ENCODE data around the gene FAM177B. TPM values are rescaled to one million over a fixed set of nuclear protein-coding genes. Genes with fewer than 3 reads are reported as not detected.

FAM177B gene
- not detected in 2 replicates for total RNA-seq
- 0.06 TPM in 1 of 2 replicates, not detected in the other for polyA plus RNA-seq
- not detected in 2 replicates for polyA plus RNA-seq (2012)
- not detected in 2 replicates for polyA minus RNA-seq (ENCODE audit: low replicate concordance)

- Histone ChIP-seq H3K4me1 (ENCODE audit: control insufficient read depth, extremely low read depth, insufficient read depth, low read length) (no peaks in the 10 kb centered on the region), H3K4me3 (replicated peaks in 1 of 4; ENCODE audit: control extremely low read depth in 1 of 4, insufficient read depth in 1 of 4, low read depth in 3 of 4, low read length in 4 of 4) (no peak within 1 kb of the TSS), H3K27ac (ENCODE audit: insufficient read depth, low read length) (no peak within 1 kb of the TSS), H2AFZ (ENCODE audit: low read length) (no peak within 1 kb of the TSS), H3K27me3 (ENCODE audit: control insufficient read depth, insufficient read depth, low read length) (no peaks in the 10 kb centered on the region), H3K9ac (ENCODE audit: insufficient read depth, low read length) (no peak within 1 kb of the TSS), H3K9me3 (ENCODE audit: control insufficient read depth, insufficient read depth, low read depth, low read length) (no peaks in the 10 kb centered on the region), H3K4me2 (ENCODE audit: extremely low read depth, insufficient read depth, low read length) (no peak within 1 kb of the TSS), H4K20me1 (ENCODE audit: control insufficient read depth, extremely low read depth, insufficient read depth, low read length) (no peaks in the 10 kb centered on the region), H3K79me2 (ENCODE audit: control insufficient read depth, insufficient read depth, low read length) (no peaks in the 10 kb centered on the region), H3K36me3 (ENCODE audit: control insufficient read depth, insufficient read depth, low read length) (no peaks in the 10 kb centered on the region)
- DNase-seq (ENCODE audit: low read depth in 2 of 2): peak in 1 of 2 donors; percentile 9
- TF ChIP-seq CTCF (conservative IDR thresholded peaks at IDR 0.05 in 1 of 2, IDR thresholded peaks at IDR 0.05 in 1 of 2; ENCODE audit: low read depth in 1 of 2, low read length in 2 of 2): no peak
- no peak for TF ChIP-seq EZH2 (IDR thresholded peaks at IDR 0.05; ENCODE audit: low read length, missing control alignments)
These were observed at the start of gene FAM177B for GRCh38 chr1:222736972-222737371. Gene FAM177B, plus strand, starts transcription at chr1:222737202. Its CDS starts 9,344 bp downstream, at chr1:222746546.

- no peak overlapping the region for H3K9ac ChIP-seq (ENCODE audit: insufficient read depth, low read length)
- TF ChIP-seq CTCF (conservative IDR thresholded peaks at IDR 0.05 in 1 of 2, IDR thresholded peaks at IDR 0.05 in 1 of 2; ENCODE audit: low read depth in 1 of 2, low read length in 2 of 2) (no peak), EZH2 (IDR thresholded peaks at IDR 0.05; ENCODE audit: low read length, missing control alignments) (no peak)
- no peak overlapping the region for H3K4me2 ChIP-seq (ENCODE audit: extremely low read depth, insufficient read depth, low read length)
- no peaks in the 10 kb centered on the region for H3K4me1 ChIP-seq (ENCODE audit: control insufficient read depth, extremely low read depth, insufficient read depth, low read length)
- H4K20me1 ChIP-seq (ENCODE audit: control insufficient read depth, extremely low read depth, insufficient read depth, low read length): no peaks in the 10 kb centered on the region
- no peaks in the 10 kb centered on the region for H3K36me3 ChIP-seq (ENCODE audit: control insufficient read depth, insufficient read depth, low read length)
- no peak for DNase-seq (ENCODE audit: low read depth in 2 of 2)
- no peaks in the 10 kb centered on the region for H3K27me3 ChIP-seq (ENCODE audit: control insufficient read depth, insufficient read depth, low read length)
- no peaks in the 10 kb centered on the region for H3K9me3 ChIP-seq (ENCODE audit: control insufficient read depth, insufficient read depth, low read depth, low read length)
- no peak overlapping the region for H2AFZ ChIP-seq (ENCODE audit: low read length)
- no peak overlapping the region for H3K27ac ChIP-seq (ENCODE audit: insufficient read depth, low read length)
- no peak overlapping the region for H3K4me3 ChIP-seq (replicated peaks in 1 of 4; ENCODE audit: control extremely low read depth in 1 of 4, insufficient read depth in 1 of 4, low read depth in 3 of 4, low read length in 4 of 4)
- peaks cover 9% of the 10 kb centered on the region for H3K79me2 ChIP-seq (ENCODE audit: control insufficient read depth, insufficient read depth, low read length)
These were observed 46.0 kb upstream of the FAM177B start for GRCh38 chr1:222691016-222691415.

- no peak overlapping the region for H3K9ac ChIP-seq (ENCODE audit: insufficient read depth, low read length)
- H3K4me1 ChIP-seq (ENCODE audit: control insufficient read depth, extremely low read depth, insufficient read depth, low read length): no peaks in the 10 kb centered on the region
- H4K20me1 ChIP-seq (ENCODE audit: control insufficient read depth, extremely low read depth, insufficient read depth, low read length): no peaks in the 10 kb centered on the region
- no peaks in the 10 kb centered on the region for H3K27me3 ChIP-seq (ENCODE audit: control insufficient read depth, insufficient read depth, low read length)
- H3K79me2 ChIP-seq (ENCODE audit: control insufficient read depth, insufficient read depth, low read length): peaks cover 17% of the 10 kb centered on the region
- H3K36me3 ChIP-seq (ENCODE audit: control insufficient read depth, insufficient read depth, low read length): no peaks in the 10 kb centered on the region
- no peak overlapping the region for H3K4me3 ChIP-seq (replicated peaks in 1 of 4; ENCODE audit: control extremely low read depth in 1 of 4, insufficient read depth in 1 of 4, low read depth in 3 of 4, low read length in 4 of 4)
- H3K4me2 ChIP-seq (ENCODE audit: extremely low read depth, insufficient read depth, low read length): no peak overlapping the region
- H2AFZ ChIP-seq (ENCODE audit: low read length): no peak overlapping the region
- DNase-seq (ENCODE audit: low read depth in 2 of 2): no peak
- no peaks in the 10 kb centered on the region for H3K9me3 ChIP-seq (ENCODE audit: control insufficient read depth, insufficient read depth, low read depth, low read length)
- TF ChIP-seq CTCF (conservative IDR thresholded peaks at IDR 0.05 in 1 of 2, IDR thresholded peaks at IDR 0.05 in 1 of 2; ENCODE audit: low read depth in 1 of 2, low read length in 2 of 2): no peak
- no peak for TF ChIP-seq EZH2 (IDR thresholded peaks at IDR 0.05; ENCODE audit: low read length, missing control alignments)
- H3K27ac ChIP-seq (ENCODE audit: insufficient read depth, low read length): no peak overlapping the region
These were observed 42.1 kb upstream of the FAM177B start for GRCh38 chr1:222694927-222695326.

Data from fibroblast of lung (primary cell).